K562 (cell line): ENCODE data around the gene DYSF. TPM values are rescaled to one million over a fixed set of nuclear protein-coding genes. Genes with fewer than 3 reads are reported as not detected.

Experiments used
- ATAC-seq: fragments of 200-7000 bp; cut with Tn5 transposase; 3 replicates; pipeline ENCODE4 v1.9.1; 2020; ENCODE audit warnings: moderate library complexity
- BruUV-seq: library from RNA; stranded (reverse); fragments of 400-500 nt; replicated peaks from 2 replicates; lab custom pipeline; 2021; lab: Mats Ljungman, UMichigan
- CTCF ChIA-PET: fragments of 300-600 bp; formaldehyde crosslinking; extraction: SDS; loops from one replicate; lab custom pipeline; 2021; ENCODE audit warnings: low intra/inter-chr PET ratio; lab: Yijun Ruan, JAX
- POLR2A ChIA-PET: fragments of 300-600, 350-650 bp; sonication (Branson Sonifier 250); formaldehyde crosslinking; extraction: SDS; loops from one replicate; lab custom pipeline; 2021; ENCODE audit warnings: antibody characterized with exemption, inconsistent platforms; lab: Yijun Ruan, JAX
- DNase-seq, 4 experiments: peaks; one replicate each; pipeline versions ENCODE4 v3.0.0 to v3.0.0-alpha.2; 2011 to 2018; ENCODE audit warnings: low spot score in 3 of 4, mixed read lengths in 3 of 4; ENCODE audit errors: extremely low read depth in 1 of 4
- FAIRE-seq: peaks from 2 replicates; lab custom pipeline; 2011; peaks lifted over from hg19 to GRCh38; lab: Jason Lieb, UNC
- H2AFZ ChIP-seq: 2 replicates; pipeline ENCODE4 v1.6.0; 2011; ENCODE audit warnings: low read depth, low read length, control low read depth, inconsistent platforms
- H3K27ac ChIP-seq: fragments of 200-600 bp; 3 replicates; pipeline ENCODE4 v1.8.0; 2011; ENCODE audit warnings: low read depth, mild to moderate bottlenecking, control low read depth, inconsistent platforms, low read length, moderate library complexity, mixed read lengths; ENCODE audit errors: extremely low read depth
- H3K27me3 ChIP-seq, 2 experiments: fragments of 300-600 bp in 1 of 2; 2 replicates in 1 of 2; 3 replicates in 1 of 2; pipeline versions ENCODE4 v1.6.0 to v1.8.0; 2011; ENCODE audit warnings: inconsistent platforms in 2 of 2, low read length in 2 of 2, mild to moderate bottlenecking in 1 of 2, mixed read lengths in 1 of 2, moderate library complexity in 1 of 2; ENCODE audit not compliant: control insufficient read depth in 2 of 2, insufficient read depth in 2 of 2
- H3K36me3 ChIP-seq: fragments of 300-600 bp; 3 replicates; pipeline ENCODE4 v1.8.0; 2011; ENCODE audit warnings: mild to moderate bottlenecking, low read length, inconsistent platforms; ENCODE audit not compliant: control insufficient read depth, insufficient read depth
- H3K4me1 ChIP-seq, 2 experiments: fragments of 200-600 bp in 1 of 2; replicated peaks in 1 of 2; 2 replicates in 1 of 2; 3 replicates in 1 of 2; pipeline versions ENCODE4 v1.5.1 to v1.8.0; 2011; ENCODE audit warnings: inconsistent platforms in 2 of 2, low read length in 2 of 2, mild to moderate bottlenecking in 1 of 2, mixed read lengths in 1 of 2, moderate library complexity in 1 of 2; ENCODE audit not compliant: control insufficient read depth in 2 of 2, insufficient read depth in 2 of 2
- H3K4me2 ChIP-seq: 2 replicates; pipeline ENCODE4 v1.6.1; 2011; ENCODE audit warnings: low read length, control low read depth, inconsistent platforms, mixed read lengths; ENCODE audit not compliant: insufficient read depth
- H3K4me3 ChIP-seq: fragments of 200-600 bp; sonication (generic), shearing (Covaris generic); 2 replicates; pipeline ENCODE4 v1.5.1; 2016; ENCODE audit warnings: control low read depth, inconsistent platforms
- H3K79me2 ChIP-seq: fragments of 200-600 bp; 3 replicates; pipeline ENCODE4 v1.8.0; 2011; ENCODE audit warnings: low read length, inconsistent platforms; ENCODE audit not compliant: control insufficient read depth, insufficient read depth
- H3K9ac ChIP-seq, 2 experiments: 2 replicates each; pipeline versions ENCODE4 v1.6.0 to v1.6.1; 2011; ENCODE audit warnings: low read depth in 2 of 2, low read length in 2 of 2, control low read depth in 1 of 2, inconsistent platforms in 1 of 2, mild to moderate bottlenecking in 1 of 2, mixed read lengths in 1 of 2; ENCODE audit not compliant: insufficient read depth in 1 of 2
- H3K9me1 ChIP-seq: one replicate; pipeline ENCODE4 v1.6.0; 2011; ENCODE audit warnings: inconsistent platforms, mild to moderate bottlenecking, low read length, moderate library complexity; ENCODE audit not compliant: control insufficient read depth, insufficient read depth
- H3K9me3 ChIP-seq: replicated peaks from 2 replicates; pipeline ENCODE4 v1.5.1; 2011; ENCODE audit warnings: low read depth, low read length, inconsistent platforms; ENCODE audit not compliant: control insufficient read depth, insufficient read depth
- H4K20me1 ChIP-seq: replicated peaks from 2 replicates; pipeline ENCODE4 v1.6.1; 2011; ENCODE audit warnings: low read length, inconsistent platforms, mixed read lengths; ENCODE audit not compliant: control insufficient read depth, insufficient read depth
- CHCHD3 ChIP-seq: fragments of 250-450 bp; sonication (Bioruptor Pico); IDR thresholded peaks from 2 replicates; pipeline ENCODE4 v2.1.2; 2022; ENCODE audit warnings: mild to moderate bottlenecking
- CREB1 ChIP-seq, 2 experiments: sonication (generic) in 1 of 2; formaldehyde crosslinking in 1 of 2; IDR thresholded peaks; 2 replicates each; pipeline versions ENCODE4 v1.6.1 to v1.8.0; 2012 to 2022; ENCODE audit warnings: inconsistent platforms in 1 of 2, mild to moderate bottlenecking in 1 of 2, missing genetic modification reagents in 1 of 2, moderate library complexity in 1 of 2
- ETV5 ChIP-seq: sonication (generic); formaldehyde crosslinking; IDR thresholded peaks from 2 replicates; pipeline ENCODE4 v1.4.0; 2020; ENCODE audit warnings: low read depth, mild to moderate bottlenecking, missing genetic modification reagents
- GATAD2A ChIP-seq: fragments of 450-650 bp; IDR thresholded peaks from 2 replicates; pipeline ENCODE4 v1.6.1; 2017
- HIVEP1 ChIP-seq: fragments of 250-450 bp; sonication (Bioruptor Pico); IDR thresholded peaks from 2 replicates; pipeline ENCODE4 v1.4.0; 2020; ENCODE audit warnings: mild to moderate bottlenecking
- JUND ChIP-seq, 2 experiments: IDR thresholded peaks; 2 replicates in 1 of 2; 3 replicates in 1 of 2; pipeline ENCODE4 v1.6.1; 2011; ENCODE audit warnings: borderline replicate concordance in 2 of 2, low read depth in 2 of 2, low read length in 2 of 2, improper control_type of control experiment in 1 of 2, missing biosample characterization in 1 of 2, missing genetic modification characterization in 1 of 2, missing genetic modification reagents in 1 of 2
- MAFG ChIP-seq: fragments of 450-650 bp; conservative IDR thresholded peaks from 2 replicates; pipeline ENCODE4 v1.6.1; 2016; ENCODE audit warnings: missing genetic modification characterization, missing compliant biosample characterization
- PCBP1 ChIP-seq: fragments of 200-400 bp; formaldehyde crosslinking; IDR thresholded peaks from 2 replicates; pipeline ENCODE4 v1.6.1; 2018; ENCODE audit warnings: mild to moderate bottlenecking, low read depth, low read length; ENCODE audit not compliant: poor library complexity, severe bottlenecking
- POU5F1 ChIP-seq: fragments of 150-350 bp; IDR thresholded peaks from 2 replicates; pipeline ENCODE4 v1.6.1; 2014; ENCODE audit warnings: borderline replicate concordance, low read length, low read depth, mild to moderate bottlenecking; ENCODE audit not compliant: partially characterized antibody
- SMAD2 ChIP-seq: fragments of 150-350 bp; IDR thresholded peaks from 2 replicates; pipeline ENCODE4 v1.6.1; 2014; ENCODE audit warnings: low read depth, mild to moderate bottlenecking, low read length
- SRSF9 ChIP-seq: fragments of 200-400 bp; formaldehyde crosslinking; IDR thresholded peaks from 2 replicates; pipeline ENCODE4 v1.6.1; 2017; ENCODE audit warnings: low read depth, low read length, borderline replicate concordance
- TEAD2 ChIP-seq: fragments of 450-650 bp; IDR thresholded peaks from 2 replicates; pipeline ENCODE4 v1.6.1; 2016; ENCODE audit warnings: missing genetic modification characterization, control low read depth, missing compliant biosample characterization
- ZKSCAN8 ChIP-seq: fragments of 200-800 bp; sonication (Bioruptor generic); IDR thresholded peaks from 2 replicates; pipeline ENCODE4 v1.6.1; 2016; ENCODE audit warnings: missing genetic modification characterization, missing compliant biosample characterization
- ZNF77 ChIP-seq: fragments of 250-450 bp; sonication (Bioruptor Pico); IDR thresholded peaks from 2 replicates; pipeline ENCODE4 v1.5.0; 2020
- WGBS: fragments of 100-300 bp; shearing (Covaris generic); methylation state at CpG from one replicate; pipeline ENCODE4 v1.1.6; 2016; ENCODE audit warnings: low coverage, mixed read lengths; ENCODE audit not compliant: insufficient coverage; ENCODE audit errors: missing lambda C conversion rate; 5-methylcytosine and 5-hydroxymethylcytosine counted together
- in situ Hi-C: fragments of 300-500 bp; cut with MboI; formaldehyde crosslinking; loops from 4 replicates; pipeline ENCODE4 v1.15.0; 2018; ENCODE audit warnings: inconsistent platforms, mixed read lengths
- intact Hi-C: fragments of 100-400 bp; cut with micrococcal nuclease; formaldehyde crosslinking; loops from 2 replicates; pipeline ENCODE4 v1.14.2; 2022
- polyA plus RNA-seq, 8 experiments: library from polyadenylated mRNA; depleted of rRNA in 4 of 8; stranded (reverse) in 5 of 8; unstranded in 3 of 8; fragments of >200 nt; fragmentation: Nextera tagmentation in 2 of 8; fragmentation: Illumina TruSeq in 1 of 8; extraction: Ambion mirVana in 2 of 8; extraction: Trizol in 1 of 8; gene quantifications; 2 replicates each; pipeline versions ENCODE4 v1.2.1 to v1.2.3, GENCODE V29; 2011 to 2014; ENCODE audit warnings: inconsistent platforms in 1 of 8, missing spikeins in 1 of 8
- total RNA-seq, 7 experiments: library from RNA; depleted of rRNA in 6 of 7; stranded (reverse); fragments of >200 nt in 6 of 7; fragmentation: Illumina TruSeq in 2 of 7; extraction: Trizol in 2 of 7; gene quantifications; 2 replicates each; pipeline versions ENCODE4 v1.2.1 to v1.2.3, GENCODE V29; 2011 to 2021; ENCODE audit warnings: low replicate concordance in 1 of 7
- TF ChIP-seq, protein P1 (sequence below), 2 experiments: fragments of 150-350 bp in 1 of 2; IDR thresholded peaks; 2 replicates each; pipeline ENCODE4 v1.6.1; 2012 to 2016; ENCODE audit warnings: low read depth in 2 of 2, low read length in 2 of 2, mild to moderate bottlenecking in 1 of 2, moderate library complexity in 1 of 2

The DYSF gene
- total and polyA plus RNA-seq, 9 of the 15 experiments (the other 6 are each of a cell fraction or from before 2014, with no cell fraction given) = 0.01 to 0.80 (median 0.29) TPM

DNA sequence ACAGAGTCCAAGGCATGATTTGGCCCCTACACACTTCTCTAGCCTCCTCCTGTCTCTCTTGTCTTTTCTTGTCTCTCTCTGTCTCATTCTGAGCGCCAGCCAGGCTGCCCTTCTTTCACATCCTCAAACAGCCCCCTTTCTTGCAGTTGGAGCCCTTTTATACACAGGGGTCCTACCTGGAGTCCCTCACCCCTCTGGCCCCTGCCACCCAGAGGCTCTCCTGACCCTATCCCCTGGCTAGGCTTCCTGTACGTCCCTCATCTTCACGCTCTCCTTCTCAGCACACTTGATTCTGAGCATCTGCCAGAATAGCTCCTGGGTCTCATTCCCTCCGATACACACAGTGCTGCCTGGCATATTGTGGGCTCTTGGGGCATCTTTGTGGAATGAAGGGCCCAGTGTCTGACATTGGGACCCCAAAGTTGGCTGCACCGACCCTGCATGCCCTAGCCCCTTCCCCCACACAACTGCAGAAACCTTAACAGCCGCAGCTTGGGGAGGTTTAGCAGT, 261.9 kb downstream of the DYSF start (continued):
- TF ChIP-seq, protein P1, sequence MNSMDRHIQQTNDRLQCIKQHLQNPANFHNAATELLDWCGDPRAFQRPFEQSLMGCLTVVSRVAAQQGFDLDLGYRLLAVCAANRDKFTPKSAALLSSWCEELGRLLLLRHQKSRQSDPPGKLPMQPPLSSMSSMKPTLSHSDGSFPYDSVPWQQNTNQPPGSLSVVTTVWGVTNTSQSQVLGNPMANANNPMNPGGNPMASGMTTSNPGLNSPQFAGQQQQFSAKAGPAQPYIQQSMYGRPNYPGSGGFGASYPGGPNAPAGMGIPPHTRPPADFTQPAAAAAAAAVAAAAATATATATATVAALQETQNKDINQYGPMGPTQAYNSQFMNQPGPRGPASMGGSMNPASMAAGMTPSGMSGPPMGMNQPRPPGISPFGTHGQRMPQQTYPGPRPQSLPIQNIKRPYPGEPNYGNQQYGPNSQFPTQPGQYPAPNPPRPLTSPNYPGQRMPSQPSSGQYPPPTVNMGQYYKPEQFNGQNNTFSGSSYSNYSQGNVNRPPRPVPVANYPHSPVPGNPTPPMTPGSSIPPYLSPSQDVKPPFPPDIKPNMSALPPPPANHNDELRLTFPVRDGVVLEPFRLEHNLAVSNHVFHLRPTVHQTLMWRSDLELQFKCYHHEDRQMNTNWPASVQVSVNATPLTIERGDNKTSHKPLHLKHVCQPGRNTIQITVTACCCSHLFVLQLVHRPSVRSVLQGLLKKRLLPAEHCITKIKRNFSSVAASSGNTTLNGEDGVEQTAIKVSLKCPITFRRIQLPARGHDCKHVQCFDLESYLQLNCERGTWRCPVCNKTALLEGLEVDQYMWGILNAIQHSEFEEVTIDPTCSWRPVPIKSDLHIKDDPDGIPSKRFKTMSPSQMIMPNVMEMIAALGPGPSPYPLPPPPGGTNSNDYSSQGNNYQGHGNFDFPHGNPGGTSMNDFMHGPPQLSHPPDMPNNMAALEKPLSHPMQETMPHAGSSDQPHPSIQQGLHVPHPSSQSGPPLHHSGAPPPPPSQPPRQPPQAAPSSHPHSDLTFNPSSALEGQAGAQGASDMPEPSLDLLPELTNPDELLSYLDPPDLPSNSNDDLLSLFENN (IDR thresholded peaks at IDR 0.05; ENCODE audit: low read depth in 2 of 2, low read length in 2 of 2) = no peak
- no peak for TF ChIP-seq MAFG

DNA sequence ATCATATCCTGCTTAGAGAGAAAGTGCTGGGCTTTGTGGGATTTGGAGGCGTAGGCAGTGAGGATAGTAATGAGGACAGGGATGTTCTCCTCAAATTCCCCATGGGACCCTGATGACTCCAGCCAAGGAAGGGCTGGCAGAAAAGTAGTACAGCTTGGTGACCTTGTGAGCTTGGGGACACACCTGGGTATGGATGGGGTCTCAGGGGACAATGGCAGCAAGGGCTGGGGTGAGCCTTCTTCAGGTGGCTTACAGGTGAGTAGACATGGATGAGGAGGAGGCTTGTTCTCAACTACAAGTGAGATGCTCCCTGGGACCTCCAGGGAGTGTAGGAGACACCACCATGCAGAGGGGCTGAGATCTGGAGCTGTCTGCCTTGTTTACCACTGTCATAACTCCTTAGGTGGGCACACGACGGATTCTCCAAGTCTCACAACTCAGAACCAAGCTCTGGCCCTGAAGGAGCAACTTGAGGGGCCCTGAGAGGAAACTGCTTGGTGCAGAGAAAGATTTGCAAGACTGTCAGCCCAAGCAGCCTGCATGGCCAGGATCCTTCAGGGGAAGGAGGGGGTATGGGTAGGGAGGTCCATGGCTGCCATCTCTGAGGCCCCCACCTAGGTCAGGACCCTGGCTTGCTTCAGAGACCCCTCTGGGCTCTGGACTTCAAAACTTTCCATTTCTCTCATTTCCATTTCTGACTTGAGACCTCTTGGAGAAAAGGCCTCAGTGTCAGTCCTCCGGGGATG, 262.8 kb downstream of the DYSF start:
- no TSS peak for BruUV-seq
- Histone ChIP-seq H3K27me3 (peaks cover 7 to 49% of the 10 kb centered on the region in 2 experiments; a peak in 4 of 5 replicates), H3K4me1 (peaks cover 0 to 3% of the 10 kb centered on the region in 2 experiments; a peak in 1 of 5 replicates), H3K4me2 (no peak overlapping the region), H3K4me3 (no peak overlapping the region), H3K9me3 (no peaks in the 10 kb centered on the region), H3K79me2 (no peaks in the 10 kb centered on the region), H4K20me1 (no peaks in the 10 kb centered on the region), H3K27ac (no peak overlapping the region), H3K9ac (no peak overlapping the region), H2AFZ (no peak overlapping the region), H3K9me1 (no peaks in the 10 kb centered on the region), H3K36me3 (no peaks in the 10 kb centered on the region)
- in situ Hi-C loops = no loop called here
- POLR2A ChIA-PET = interaction anchor here (0.8 kb wide), 1 partner anchor 63 kb away, joined by 3 read pairs; no protein-coding TSS in a partner anchor
- ATAC-seq = no peak
- no peak for DNase-seq
- no peak for FAIRE-seq
- CTCF ChIA-PET = no interaction called here
- 0% methylated on average over 4 of the region's 4 CpGs for WGBS
- intact Hi-C loops = no loop called here
- TF ChIP-seq ZNF77 (CRISPR knock-in tag) (no peak), JUND (IDR thresholded peaks at IDR 0.05; ENCODE audit: borderline replicate concordance, low read depth, low read length) (no peak), JUND (tag; IDR thresholded peaks at IDR 0.05; ENCODE audit: borderline replicate concordance, low read depth, low read length) (no peak), CHCHD3 (no peak), POU5F1 (no peak), GATAD2A (no peak), ETV5 (no peak), PCBP1 (no peak), CREB1 (IDR thresholded peaks at IDR 0.05) (no peak), CREB1 (CRISPR knock-in tag; IDR thresholded peaks at IDR 0.05) (no peak), HIVEP1 (CRISPR knock-in tag) (no peak), SRSF9 (no peak), TEAD2 (tag) (no peak), ZKSCAN8 (CRISPR knock-in tag) (no peak), SMAD2 (no peak)
